NCI-H1436 treated with DMSO at 0.1 percent for 48 hours (cell line): ENCODE measurements around the gene SLC25A52.
"Not testable (repeated sequence)": the region's sequence is repeated elsewhere in the genome, so short reads cannot be mapped to it uniquely, and the experiment has no call there.

Experiments used
- DNase-seq: peaks from one replicate; lab custom pipeline; 2025; lab: John Stamatoyannopoulos, UW

SLC25A52 gene

GRCh38 chr18:31760695-31761094 lies at the start of gene SLC25A52:
Gene SLC25A52 (minus strand): TSS chr18:31760880. CDS start chr18:31760661, 219 bp downstream.
- DNase-seq: no peak

- not testable (repeated sequence) for DNase-seq
Measured at GRCh38 chr18:31809049-31809448, 48.4 kb upstream of the SLC25A52 start.

- DNase-seq: no peak
Measured at GRCh38 chr18:31801078-31801477, 40.4 kb upstream of the SLC25A52 start.

GRCh38 chr18:31799257-31799656 lies 38.6 kb upstream of the SLC25A52 start:
- not testable (repeated sequence) for DNase-seq

GRCh38 chr18:31798399-31798798 lies 37.7 kb upstream of the SLC25A52 start:
- no peak for DNase-seq

- no peak for DNase-seq
Measured at GRCh38 chr18:31795747-31796146, 35.1 kb upstream of the SLC25A52 start.

GRCh38 chr18:31793531-31793930 lies 32.9 kb upstream of the SLC25A52 start:
- DNase-seq: no peak

GRCh38 chr18:31792580-31792911 lies 31.9 kb upstream of the SLC25A52 start:
- no peak for DNase-seq

- DNase-seq: no peak
Measured at GRCh38 chr18:31791817-31792579, 31.3 kb upstream of the SLC25A52 start.

GRCh38 chr18:31789409-31789808 lies 28.7 kb upstream of the SLC25A52 start:
- DNase-seq: no peak

- no peak for DNase-seq
Measured at GRCh38 chr18:31783059-31783458, 22.4 kb upstream of the SLC25A52 start.

- no peak for DNase-seq
Measured at GRCh38 chr18:31778391-31778950, 17.8 kb upstream of the SLC25A52 start.

- no peak for DNase-seq
Measured at GRCh38 chr18:31776093-31776492, 15.4 kb upstream of the SLC25A52 start.

- no peak for DNase-seq
Measured at GRCh38 chr18:31774962-31775361, 14.3 kb upstream of the SLC25A52 start.

GRCh38 chr18:31774477-31774785 lies 13.8 kb upstream of the SLC25A52 start:
- DNase-seq: no peak

GRCh38 chr18:31773774-31774476 lies 13.2 kb upstream of the SLC25A52 start:
- no peak for DNase-seq

- DNase-seq: no peak
Measured at GRCh38 chr18:31772699-31773098, 12.0 kb upstream of the SLC25A52 start.

- DNase-seq: no peak
Measured at GRCh38 chr18:31750273-31750672, 10.4 kb downstream of the SLC25A52 start.

- no peak for DNase-seq
Measured at GRCh38 chr18:31746396-31746795, 14.3 kb downstream of the SLC25A52 start.

- DNase-seq: no peak
Measured at GRCh38 chr18:31744321-31745067, 16.2 kb downstream of the SLC25A52 start.

- not testable (repeated sequence) for DNase-seq
Measured at GRCh38 chr18:31743600-31743999, 17.1 kb downstream of the SLC25A52 start.

- no peak for DNase-seq
Measured at GRCh38 chr18:31741097-31741735, 19.5 kb downstream of the SLC25A52 start.
